Activated naive CD8-positive, alpha-beta T cell treated with anti-CD3 and anti-CD28 coated beads for 36 hours (primary cell): ENCODE measurements around the gene CD9. TPM values are rescaled to one million over a fixed set of nuclear protein-coding genes. Genes with fewer than 3 reads are reported as not detected.

Experiments used
- DNase-seq: peaks from one replicate; pipeline ENCODE4 v3.0.0; 2021
- H3K27ac Mint-ChIP-seq: one replicate; pipeline ENCODE4 v1.8.0; 2022; ENCODE audit warnings: mild to moderate bottlenecking, moderate library complexity, mixed read lengths
- H3K27me3 Mint-ChIP-seq: one replicate; pipeline ENCODE4 v1.8.0; 2022; ENCODE audit warnings: mild to moderate bottlenecking, mixed read lengths
- H3K36me3 Mint-ChIP-seq: one replicate; pipeline ENCODE4 v1.8.0; 2021; ENCODE audit warnings: mild to moderate bottlenecking, mixed read lengths
- H3K4me1 Mint-ChIP-seq: one replicate; pipeline ENCODE4 v1.8.0; 2021; ENCODE audit warnings: mixed read lengths
- H3K4me3 Mint-ChIP-seq: one replicate; pipeline ENCODE4 v1.8.0; 2022; ENCODE audit warnings: mild to moderate bottlenecking, moderate library complexity, mixed read lengths
- H3K9me3 Mint-ChIP-seq: one replicate; pipeline ENCODE4 v1.8.0; 2022; ENCODE audit warnings: mixed read lengths
- total RNA-seq, 2 experiments: library from RNA; stranded (reverse); gene quantifications; one replicate each; pipeline ENCODE4 v1.2.3, GENCODE V29; 2021

CD9 gene
- total RNA-seq, 2 experiments from 2014 or later, result 16.2 to 18.1 TPM

DNA sequence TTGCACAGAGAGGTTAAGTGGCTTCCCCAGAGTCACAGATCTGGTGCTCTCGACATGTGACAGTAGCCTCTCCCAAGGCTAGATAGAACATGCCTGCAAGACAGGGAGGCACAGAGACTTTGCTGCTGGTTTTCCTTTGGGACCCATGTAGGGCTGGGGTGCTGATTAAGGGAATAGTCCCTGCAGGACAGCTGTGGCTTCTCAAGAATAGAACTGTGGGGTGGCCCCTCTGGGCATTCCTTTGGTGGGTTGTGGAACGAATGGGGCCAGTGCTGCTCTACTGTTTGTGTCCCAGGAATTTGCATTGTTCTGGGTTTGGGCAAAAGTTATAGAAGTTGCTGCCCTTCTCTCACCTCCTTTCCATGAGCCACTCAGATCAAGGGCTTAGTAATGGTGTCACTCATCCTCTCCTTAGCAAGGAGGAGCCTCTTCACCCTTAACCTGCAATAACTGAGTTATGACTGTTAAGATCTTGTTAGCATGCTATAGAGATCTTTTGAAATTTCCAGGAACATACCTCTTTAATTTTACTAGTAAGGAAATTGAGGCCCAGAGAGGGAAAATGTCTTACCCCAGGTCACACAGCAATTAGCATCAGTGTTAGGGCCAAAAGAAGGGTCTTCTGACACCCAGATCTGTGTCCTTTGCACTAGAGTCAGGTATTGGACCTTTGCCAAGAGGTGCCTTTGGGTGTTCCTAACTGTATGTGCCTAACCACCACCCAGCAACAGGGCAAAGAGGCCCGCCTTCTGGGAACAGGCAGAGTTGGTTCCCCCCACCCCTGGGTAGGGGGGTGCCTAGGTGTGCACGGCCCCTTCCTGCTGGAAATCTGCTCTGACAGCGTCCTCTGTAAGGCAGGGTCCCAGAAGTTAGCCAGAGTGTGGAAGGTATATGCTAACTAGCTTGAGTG, 31.4 kb downstream of the CD9 start:
- no peak for DNase-seq
- H3K9me3 Mint-ChIP-seq, result no peaks in the 10 kb centered on the region
- no peaks in the 10 kb centered on the region for H3K27me3 Mint-ChIP-seq
- H3K4me3 Mint-ChIP-seq, result no peak overlapping the region
- H3K36me3 Mint-ChIP-seq, result no peaks in the 10 kb centered on the region
- H3K27ac Mint-ChIP-seq, result no peak overlapping the region
- H3K4me1 Mint-ChIP-seq, result peaks cover 33% of the 10 kb centered on the region

DNA sequence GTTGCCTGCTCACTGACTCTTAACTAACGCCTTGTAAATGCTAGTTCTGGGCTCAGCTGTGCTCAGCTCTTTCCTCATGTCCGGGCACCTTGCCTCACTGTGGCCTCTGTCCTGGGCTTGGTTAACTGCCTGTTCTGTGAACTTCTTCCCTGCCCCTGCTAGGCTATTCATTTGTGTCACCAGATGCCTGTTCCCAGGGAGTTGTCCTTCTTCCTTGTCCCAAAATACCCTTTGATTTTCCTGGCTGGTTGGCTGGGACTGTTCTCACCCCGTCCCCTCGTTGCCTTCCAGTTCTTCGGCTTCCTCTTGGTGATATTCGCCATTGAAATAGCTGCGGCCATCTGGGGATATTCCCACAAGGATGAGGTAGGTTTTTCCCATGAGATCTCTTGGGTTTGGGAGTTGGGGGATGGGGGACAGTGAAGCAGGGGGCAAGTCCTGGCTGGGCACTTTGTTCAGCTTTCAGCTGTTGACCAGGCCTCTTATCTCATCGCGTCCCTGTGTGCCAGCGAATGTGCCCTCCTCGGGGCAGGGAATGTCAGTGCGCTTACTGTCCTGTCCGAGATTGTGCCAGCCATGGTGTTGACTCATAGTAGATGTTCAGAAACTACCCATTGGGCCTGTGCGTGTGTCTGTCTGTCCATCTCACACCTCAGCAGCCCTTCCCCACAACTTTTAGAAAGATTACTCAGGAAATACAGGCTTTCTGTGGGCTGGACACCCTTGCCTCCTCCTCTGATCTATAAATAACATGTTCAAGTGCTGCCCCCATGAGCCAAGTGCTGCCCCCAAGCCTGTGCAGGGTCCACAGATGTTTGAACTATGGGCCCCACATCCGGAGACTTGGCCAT, 33.1 kb downstream of the CD9 start:
- Mint-ChIP-seq H3K4me3 (no peak overlapping the region), H3K9me3 (no peaks in the 10 kb centered on the region), H3K27me3 (no peaks in the 10 kb centered on the region), H3K27ac (no peak overlapping the region), H3K4me1 (peaks cover 33% of the 10 kb centered on the region), H3K36me3 (no peaks in the 10 kb centered on the region)
- no peak for DNase-seq

DNA sequence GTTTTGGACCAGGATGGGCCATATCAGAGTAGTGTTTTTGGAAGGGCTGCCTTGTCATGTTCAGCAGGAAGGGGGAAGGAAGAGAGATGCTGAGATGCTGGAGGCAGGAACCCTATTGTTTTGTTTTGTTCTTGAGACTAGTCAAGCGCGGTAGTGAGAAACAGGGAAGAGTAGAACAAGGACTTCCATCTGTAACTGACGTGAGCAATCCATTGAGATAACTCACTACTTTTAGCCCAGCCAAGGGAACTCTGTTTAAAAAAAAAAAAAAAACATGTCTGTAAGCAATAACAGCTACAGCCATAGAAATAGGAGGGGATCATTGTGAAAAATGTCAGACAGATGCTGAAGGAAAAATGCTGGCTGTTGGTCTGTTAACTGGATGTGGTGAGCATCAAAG, 34.0 kb downstream of the CD9 start:
- Mint-ChIP-seq H3K9me3 (no peaks in the 10 kb centered on the region), H3K36me3 (no peaks in the 10 kb centered on the region), H3K27ac (no peak overlapping the region), H3K4me3 (no peak overlapping the region), H3K4me1 (peaks cover 31% of the 10 kb centered on the region), H3K27me3 (no peaks in the 10 kb centered on the region)
- DNase-seq, result no peak

DNA sequence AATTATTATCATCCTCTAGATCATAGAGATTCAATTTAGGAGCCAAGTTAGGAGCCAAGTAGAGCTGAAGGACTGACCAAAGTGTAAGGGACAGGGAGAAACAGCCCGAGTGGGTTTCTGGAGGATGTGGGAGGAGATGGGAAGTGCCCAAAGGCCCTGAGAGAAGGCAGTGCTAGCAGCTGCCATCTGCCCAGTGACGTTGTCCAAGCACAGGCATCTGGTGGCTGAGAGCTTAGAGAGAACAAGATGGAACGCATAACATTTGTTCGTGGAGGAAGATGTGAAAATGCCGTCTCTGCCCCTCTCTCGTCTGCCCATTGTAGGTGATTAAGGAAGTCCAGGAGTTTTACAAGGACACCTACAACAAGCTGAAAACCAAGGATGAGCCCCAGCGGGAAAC, 34.7 kb downstream of the CD9 start:
- Mint-ChIP-seq H3K27me3 (no peaks in the 10 kb centered on the region), H3K27ac (no peak overlapping the region), H3K4me3 (no peak overlapping the region), H3K9me3 (no peaks in the 10 kb centered on the region), H3K4me1 (peaks cover 30% of the 10 kb centered on the region), H3K36me3 (no peaks in the 10 kb centered on the region)
- no peak for DNase-seq

DNA sequence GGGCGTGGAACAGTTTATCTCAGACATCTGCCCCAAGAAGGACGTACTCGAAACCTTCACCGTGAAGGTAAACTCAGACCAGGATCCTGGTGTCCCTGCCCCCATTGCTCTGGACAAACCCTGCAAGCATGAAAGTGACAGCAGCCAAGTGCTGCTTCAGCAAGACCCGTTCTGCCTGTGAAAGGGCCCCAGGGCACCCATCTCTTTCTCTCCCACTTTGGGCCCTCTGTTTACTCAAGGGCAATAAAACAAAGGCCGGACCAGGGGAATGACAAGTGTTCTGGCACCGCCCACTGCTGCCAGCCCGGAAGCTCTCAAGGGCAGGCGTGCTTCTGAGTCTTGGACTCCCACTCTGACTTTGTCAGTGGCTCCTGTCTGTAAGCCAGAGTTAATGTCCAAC, 35.3 kb downstream of the CD9 start:
- Mint-ChIP-seq H3K27me3 (no peaks in the 10 kb centered on the region), H3K36me3 (no peaks in the 10 kb centered on the region), H3K27ac (no peak overlapping the region), H3K4me3 (no peak overlapping the region), H3K9me3 (no peaks in the 10 kb centered on the region), H3K4me1 (peaks cover 24% of the 10 kb centered on the region)
- DNase-seq, result no peak

DNA sequence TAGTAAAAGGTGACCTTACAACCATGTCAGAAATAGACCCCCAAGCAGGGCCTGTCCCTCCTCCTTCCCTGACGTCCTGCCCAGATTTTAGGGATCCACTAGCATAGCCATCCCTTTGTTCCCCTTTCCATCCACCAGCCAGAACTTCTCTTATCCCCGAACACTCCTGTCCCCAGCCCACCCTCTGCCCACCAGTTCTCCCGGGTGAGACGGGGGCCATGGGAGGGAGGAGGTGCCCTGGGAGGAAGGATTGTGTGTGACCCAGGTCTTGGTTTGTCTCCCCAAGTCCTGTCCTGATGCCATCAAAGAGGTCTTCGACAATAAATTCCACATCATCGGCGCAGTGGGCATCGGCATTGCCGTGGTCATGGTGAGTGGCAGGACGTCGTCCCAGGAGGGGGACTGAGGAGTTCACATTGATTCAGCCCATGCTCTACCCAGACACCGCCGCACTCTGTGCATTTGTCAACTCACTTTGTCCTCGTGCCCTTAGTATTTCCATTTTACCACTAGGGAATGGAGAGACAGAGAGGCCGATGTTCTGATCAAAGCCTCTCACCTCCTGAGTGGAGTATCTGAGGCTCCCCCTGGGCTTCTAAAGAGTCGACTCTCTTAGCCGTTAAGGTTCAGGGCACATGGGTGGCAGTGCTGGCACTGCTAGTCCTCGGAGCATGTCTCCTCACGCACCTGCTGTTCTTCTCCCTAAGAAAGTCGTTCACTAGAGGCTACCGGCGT, 35.9 kb downstream of the CD9 start:
- Mint-ChIP-seq H3K4me1 (peaks cover 18% of the 10 kb centered on the region), H3K36me3 (no peaks in the 10 kb centered on the region), H3K27ac (no peak overlapping the region), H3K9me3 (no peaks in the 10 kb centered on the region), H3K27me3 (no peaks in the 10 kb centered on the region), H3K4me3 (no peak overlapping the region)
- no peak for DNase-seq

DNA sequence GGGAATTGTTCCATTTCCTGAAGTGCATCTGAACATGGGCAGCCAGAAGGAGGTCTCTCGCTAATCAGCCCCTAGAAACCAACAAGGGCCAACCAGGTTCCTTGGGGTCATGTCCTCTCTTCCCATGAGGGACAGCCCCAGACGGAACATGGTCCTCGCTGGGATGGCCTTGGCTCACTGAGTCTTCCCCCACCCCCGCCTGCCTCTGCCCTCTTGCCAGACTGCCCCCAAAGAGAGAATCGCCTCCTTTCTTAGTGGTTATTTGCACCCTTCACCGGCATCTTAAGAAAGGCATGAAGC, 36.4 kb downstream of the CD9 start:
- H3K36me3 Mint-ChIP-seq, result no peaks in the 10 kb centered on the region
- H3K27me3 Mint-ChIP-seq, result no peaks in the 10 kb centered on the region
- H3K27ac Mint-ChIP-seq, result no peak overlapping the region
- peaks cover 13% of the 10 kb centered on the region for H3K4me1 Mint-ChIP-seq
- no peak overlapping the region for H3K4me3 Mint-ChIP-seq
- H3K9me3 Mint-ChIP-seq, result no peaks in the 10 kb centered on the region
- DNase-seq, result no peak

DNA sequence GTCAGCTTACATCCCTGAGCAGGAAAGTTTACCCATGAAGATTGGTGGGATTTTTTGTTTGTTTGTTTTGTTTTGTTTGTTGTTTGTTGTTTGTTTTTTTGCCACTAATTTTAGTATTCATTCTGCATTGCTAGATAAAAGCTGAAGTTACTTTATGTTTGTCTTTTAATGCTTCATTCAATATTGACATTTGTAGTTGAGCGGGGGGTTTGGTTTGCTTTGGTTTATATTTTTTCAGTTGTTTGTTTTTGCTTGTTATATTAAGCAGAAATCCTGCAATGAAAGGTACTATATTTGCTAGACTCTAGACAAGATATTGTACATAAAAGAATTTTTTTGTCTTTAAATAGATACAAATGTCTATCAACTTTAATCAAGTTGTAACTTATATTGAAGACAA, 37.6 kb downstream of the CD9 start:
- no peak for DNase-seq
- no peak overlapping the region for H3K4me3 Mint-ChIP-seq
- peaks cover 8% of the 10 kb centered on the region for H3K4me1 Mint-ChIP-seq
- H3K9me3 Mint-ChIP-seq, result no peaks in the 10 kb centered on the region
- no peaks in the 10 kb centered on the region for H3K36me3 Mint-ChIP-seq
- no peak overlapping the region for H3K27ac Mint-ChIP-seq
- no peaks in the 10 kb centered on the region for H3K27me3 Mint-ChIP-seq

DNA sequence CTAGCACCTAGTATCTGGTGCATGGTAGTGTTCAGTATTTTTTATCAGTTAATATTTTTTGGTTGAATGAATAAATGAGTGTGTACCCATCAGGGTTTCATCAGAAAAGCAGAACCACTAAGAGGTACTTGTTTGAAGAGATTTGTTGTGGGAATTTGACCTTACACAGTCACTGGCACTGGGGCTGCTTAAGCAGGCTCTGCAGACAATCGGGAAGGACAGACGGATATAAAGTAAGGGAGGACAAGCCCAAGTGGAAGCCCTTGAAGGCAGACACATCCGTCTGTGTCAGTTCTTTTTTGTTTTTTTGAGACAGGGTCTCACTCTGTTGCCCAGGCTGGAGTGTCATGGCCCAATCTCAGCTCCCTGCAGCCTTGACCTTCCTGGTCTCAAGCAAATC, 38.7 kb downstream of the CD9 start:
- Mint-ChIP-seq H3K4me3 (no peak overlapping the region), H3K9me3 (no peaks in the 10 kb centered on the region), H3K4me1 (no peaks in the 10 kb centered on the region), H3K36me3 (no peaks in the 10 kb centered on the region), H3K27ac (no peak overlapping the region), H3K27me3 (no peaks in the 10 kb centered on the region)
- no peak for DNase-seq

DNA sequence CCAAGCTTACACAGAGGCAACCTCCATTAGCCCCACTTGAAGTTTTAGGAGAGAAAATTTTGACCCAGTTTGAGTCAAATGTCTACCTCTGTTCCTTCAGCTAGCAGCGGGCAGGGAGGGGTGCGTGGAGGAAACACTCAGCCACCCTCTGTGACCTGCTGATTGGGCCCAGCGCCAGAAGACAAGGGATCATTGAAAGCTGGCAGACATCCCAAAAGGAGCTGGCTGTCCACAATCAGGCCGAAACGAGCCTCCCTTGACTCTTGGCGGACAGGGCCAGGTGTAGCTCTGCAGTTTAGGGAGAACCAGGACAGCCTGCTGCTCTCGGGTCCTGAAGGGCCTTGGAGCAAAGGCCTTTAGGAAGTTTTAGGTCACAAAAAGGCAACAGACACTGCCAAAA, 41.3 kb downstream of the CD9 start:
- H3K27ac Mint-ChIP-seq, result no peak overlapping the region

DNA sequence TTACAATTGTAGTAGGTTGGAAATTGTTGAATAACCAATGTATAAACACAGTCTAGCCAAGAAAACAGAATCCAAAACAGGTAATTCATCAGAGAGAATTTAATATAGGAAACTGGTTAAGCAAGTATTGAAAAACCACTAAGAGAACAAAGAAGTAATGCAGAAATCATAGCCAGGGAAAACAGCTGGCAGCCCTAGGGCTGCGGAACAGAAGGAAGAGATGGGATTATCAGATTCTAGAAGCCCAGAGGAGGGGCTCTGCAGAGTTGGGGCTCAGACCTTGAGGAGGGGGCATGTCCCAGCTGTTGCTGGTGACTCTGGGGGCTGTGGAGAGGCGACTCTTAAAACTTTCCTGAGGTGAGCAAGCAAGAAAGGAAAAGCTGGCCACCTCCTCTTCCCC, 49.4 kb downstream of the CD9 start:
- peaks cover 2% of the 10 kb centered on the region for H3K9me3 Mint-ChIP-seq
- no peaks in the 10 kb centered on the region for H3K4me1 Mint-ChIP-seq
- no peak overlapping the region for H3K4me3 Mint-ChIP-seq
- peaks cover 9% of the 10 kb centered on the region for H3K27me3 Mint-ChIP-seq
- no peaks in the 10 kb centered on the region for H3K36me3 Mint-ChIP-seq
- no peak for DNase-seq
- no peak overlapping the region for H3K27ac Mint-ChIP-seq

More for the DNA sequence above, 41.3 kb downstream of the CD9 start:
- DNase-seq, result no peak
- Mint-ChIP-seq H3K27me3 (no peaks in the 10 kb centered on the region), H3K4me3 (no peak overlapping the region), H3K9me3 (peaks cover 2% of the 10 kb centered on the region), H3K36me3 (no peaks in the 10 kb centered on the region), H3K4me1 (no peaks in the 10 kb centered on the region)

DNA sequence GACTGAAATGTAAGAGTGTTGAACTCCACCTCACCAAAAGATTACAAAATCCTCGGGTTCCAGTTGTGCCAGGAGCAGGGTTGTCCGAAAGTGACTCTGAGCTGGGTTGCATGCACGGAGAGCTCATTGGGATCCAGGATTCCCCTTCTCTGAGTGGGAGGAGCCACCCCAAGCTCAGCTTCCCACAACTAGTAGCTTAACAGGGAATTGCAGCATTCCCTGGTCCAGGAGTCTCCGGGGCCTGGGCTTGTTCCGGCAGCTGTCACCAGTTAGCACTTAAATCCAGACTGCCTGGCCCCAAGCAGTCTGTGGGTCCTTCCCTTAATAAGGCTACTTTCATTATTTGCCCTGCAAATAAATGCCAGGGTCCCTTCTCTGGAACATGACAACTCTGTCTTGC, 50.1 kb downstream of the CD9 start:
- H3K27ac Mint-ChIP-seq, result no peak overlapping the region
- H3K36me3 Mint-ChIP-seq, result no peaks in the 10 kb centered on the region
- no peaks in the 10 kb centered on the region for H3K4me1 Mint-ChIP-seq
- peaks cover under 1% of the 10 kb centered on the region for H3K9me3 Mint-ChIP-seq
- DNase-seq, result no peak
- no peak overlapping the region for H3K4me3 Mint-ChIP-seq
- peaks cover 9% of the 10 kb centered on the region for H3K27me3 Mint-ChIP-seq

DNA sequence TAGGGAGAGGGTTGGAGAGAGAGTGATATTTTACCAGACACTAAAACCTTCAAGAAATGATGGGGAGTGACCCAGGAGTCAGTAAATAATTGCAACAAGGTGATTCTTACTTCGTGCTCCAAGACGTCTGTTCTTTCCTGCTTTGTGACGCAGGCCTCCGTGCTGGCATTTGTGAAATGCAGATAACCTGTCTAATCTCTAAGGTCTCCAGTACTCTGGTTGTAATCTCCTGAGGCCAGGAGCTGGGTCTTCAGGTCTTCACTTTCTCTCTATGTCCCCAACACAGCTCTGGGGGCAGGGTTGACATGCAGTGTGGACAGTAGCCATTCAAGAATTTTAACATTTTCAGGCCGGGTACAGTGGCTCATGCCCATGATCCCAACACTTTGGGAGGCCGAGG, 53.1 kb downstream of the CD9 start:
- Mint-ChIP-seq H3K27ac (no peak overlapping the region), H3K4me3 (no peak overlapping the region), H3K9me3 (no peaks in the 10 kb centered on the region), H3K27me3 (peaks cover 9% of the 10 kb centered on the region), H3K36me3 (no peaks in the 10 kb centered on the region), H3K4me1 (no peaks in the 10 kb centered on the region)
- DNase-seq, result no peak

DNA sequence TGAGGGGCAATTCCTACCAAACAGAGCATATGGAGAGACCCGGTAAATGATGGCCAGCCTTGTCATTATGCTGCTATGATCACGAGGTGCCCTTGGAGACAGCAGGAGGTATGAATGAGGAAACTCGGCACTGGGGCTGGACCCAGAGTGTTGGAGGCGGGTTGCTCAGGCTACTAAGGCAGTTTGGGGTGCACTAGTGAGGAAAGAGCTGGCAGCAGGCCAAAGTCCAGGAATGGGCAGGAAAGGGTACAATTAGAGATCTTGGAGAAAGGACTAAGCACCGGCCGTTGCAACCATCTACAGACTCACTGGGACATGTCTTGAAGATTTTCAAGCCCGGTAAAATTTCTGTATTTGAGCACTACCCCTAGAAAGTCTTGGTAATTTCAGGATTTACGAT, 54.3 kb downstream of the CD9 start:
- no peaks in the 10 kb centered on the region for H3K36me3 Mint-ChIP-seq
- H3K9me3 Mint-ChIP-seq, result no peaks in the 10 kb centered on the region
- no peak overlapping the region for H3K4me3 Mint-ChIP-seq
- H3K27me3 Mint-ChIP-seq, result peaks cover 9% of the 10 kb centered on the region
- no peaks in the 10 kb centered on the region for H3K4me1 Mint-ChIP-seq
- no peak for DNase-seq
- no peak overlapping the region for H3K27ac Mint-ChIP-seq

DNA sequence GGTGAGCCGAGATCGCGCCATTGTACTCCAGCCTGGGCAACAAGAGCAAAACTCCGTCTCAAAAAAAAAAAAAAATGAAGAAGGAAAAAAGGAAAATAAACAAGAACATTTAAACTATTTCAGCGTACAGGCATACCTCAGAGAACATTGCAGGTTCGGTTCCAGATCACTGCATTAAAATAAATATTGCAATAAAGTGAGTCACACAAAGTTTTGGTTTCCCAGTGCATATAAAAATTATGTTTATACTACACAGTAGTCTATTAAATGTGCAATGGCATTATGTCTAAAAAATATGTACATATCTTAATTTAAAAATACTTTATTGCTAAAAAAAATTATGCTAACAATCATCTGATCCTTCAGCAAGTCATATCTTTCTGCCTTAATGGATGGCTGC, 56.8 kb downstream of the CD9 start:
- no peaks in the 10 kb centered on the region for H3K36me3 Mint-ChIP-seq
- H3K9me3 Mint-ChIP-seq, result no peaks in the 10 kb centered on the region
- no peaks in the 10 kb centered on the region for H3K4me1 Mint-ChIP-seq
- no peak for DNase-seq
- H3K27ac Mint-ChIP-seq, result no peak overlapping the region
- no peak overlapping the region for H3K4me3 Mint-ChIP-seq
- H3K27me3 Mint-ChIP-seq, result no peaks in the 10 kb centered on the region
